MCF 10A (cell line): ENCODE results near the gene PLD4. TPM values are rescaled to one million over a fixed set of nuclear protein-coding genes. Genes with fewer than 3 reads are reported as not detected.

Experiments used
- BruUV-seq: library from RNA; stranded (reverse); fragments of 400-500 nt; replicated peaks from 2 replicates; lab custom pipeline; 2021; lab: Mats Ljungman, UMichigan
- CTCF ChIA-PET: fragments of 300-600 bp; sonication (Branson Sonifier 250); formaldehyde crosslinking; extraction: SDS; loops from one replicate; lab custom pipeline; 2021; ENCODE audit warnings: antibody characterized with exemption, inconsistent platforms; lab: Yijun Ruan, JAX
- POLR2A ChIA-PET: fragments of 300-600, 350-650 bp; sonication (Branson Sonifier 250); formaldehyde crosslinking; extraction: SDS; loops from one replicate; lab custom pipeline; 2020; ENCODE audit warnings: antibody characterized with exemption, inconsistent platforms; lab: Yijun Ruan, JAX
- DNase-seq: peaks from one replicate; pipeline ENCODE4 v3.0.0-alpha.2; 2018; ENCODE audit not compliant: unreplicated experiment
- H3K27ac Mint-ChIP-seq: one replicate; pipeline ENCODE4 v1.8.0; 2022; ENCODE audit warnings: mild to moderate bottlenecking, low read depth, mixed read lengths; ENCODE audit not compliant: unreplicated experiment
- H3K27me3 Mint-ChIP-seq: one replicate; pipeline ENCODE4 v1.8.0; 2022; ENCODE audit warnings: mixed read lengths; ENCODE audit not compliant: insufficient read depth, unreplicated experiment
- H3K36me3 Mint-ChIP-seq: one replicate; pipeline ENCODE4 v1.8.0; 2022; ENCODE audit warnings: mild to moderate bottlenecking, moderate library complexity, mixed read lengths; ENCODE audit not compliant: insufficient read depth, unreplicated experiment
- H3K4me1 Mint-ChIP-seq: one replicate; pipeline ENCODE4 v1.8.0; 2022; ENCODE audit warnings: mixed read lengths; ENCODE audit not compliant: insufficient read depth, unreplicated experiment
- H3K4me3 Mint-ChIP-seq: one replicate; pipeline ENCODE4 v1.8.0; 2022; ENCODE audit warnings: mild to moderate bottlenecking, moderate library complexity, mixed read lengths; ENCODE audit not compliant: unreplicated experiment
- H3K9me3 Mint-ChIP-seq: one replicate; pipeline ENCODE4 v1.8.0; 2022; ENCODE audit warnings: mixed read lengths; ENCODE audit not compliant: unreplicated experiment
- CTCF ChIP-seq: fragments of 200-600 bp; IDR thresholded peaks from one replicate; pipeline ENCODE4 v1.8.0; 2022; ENCODE audit warnings: antibody characterized with exemption, mild to moderate bottlenecking; ENCODE audit not compliant: unreplicated experiment
- intact Hi-C: fragments of 100-400 bp; cut with micrococcal nuclease; formaldehyde crosslinking; loops from 2 replicates; pipeline ENCODE4 v1.14.1; 2022
- total RNA-seq: library from RNA; stranded (reverse); gene quantifications from 2 replicates; pipeline ENCODE4 v1.2.3, GENCODE V29; 2022

Gene PLD4
- total RNA-seq, 1 experiment from 2014 or later = not detected

- Mint-ChIP-seq H3K9me3 (no peaks in the 10 kb centered on the region), H3K4me3 (peak overlapping the region; percentile 92)
- DNase-seq = no peak
Observed at GRCh38 chr14:104974146-104974541, 49.5 kb downstream of the PLD4 start.

GRCh38 chr14:104974665-104975390 is 50.1 kb downstream of the PLD4 start:
- POLR2A ChIA-PET = interaction anchor here (0.9 to 11.4 kb wide), 9 partner anchors 9 to 116 kb away, joined by 3 to 636 read pairs (median 27); partner anchors contain the start of genes CDCA4 and CLBA1
- no peak for TF ChIP-seq CTCF
- no peak for DNase-seq
- peak overlapping the region; percentile 78 for H3K27ac Mint-ChIP-seq
- BruUV-seq = no TSS peak
- intact Hi-C loops = no loop called here
- peaks cover 19% of the 10 kb centered on the region for H3K36me3 Mint-ChIP-seq
- no peaks in the 10 kb centered on the region for H3K27me3 Mint-ChIP-seq
- H3K4me3 Mint-ChIP-seq = peak overlapping the region; percentile 92
- H3K4me1 Mint-ChIP-seq = peaks cover 43% of the 10 kb centered on the region
- no peaks in the 10 kb centered on the region for H3K9me3 Mint-ChIP-seq
- CTCF ChIA-PET = interaction anchor here (0.6 to 6.5 kb wide), 17 partner anchors 10 to 379 kb away, joined by 3 to 167 read pairs (median 4); partner anchors contain the start of genes CDCA4 and CLBA1

More at GRCh38 chr14:104974146-104974541, 49.5 kb downstream of the PLD4 start:
- peaks cover 37% of the 10 kb centered on the region for H3K4me1 Mint-ChIP-seq
- no TSS peak for BruUV-seq
- H3K27me3 Mint-ChIP-seq = no peaks in the 10 kb centered on the region
- peak overlapping the region; percentile 78 for H3K27ac Mint-ChIP-seq
- POLR2A ChIA-PET = interaction anchor here (0.7 to 11.4 kb wide), 20 partner anchors 10 to 327 kb away, joined by 3 to 636 read pairs (median 6); partner anchors contain the start of genes BRF1, CDCA4, CEP170B and CLBA1
- intact Hi-C loops = no loop called here
- H3K36me3 Mint-ChIP-seq = peaks cover 25% of the 10 kb centered on the region
- no peak for TF ChIP-seq CTCF
- CTCF ChIA-PET = interaction anchor here (0.6 to 6.5 kb wide), 12 partner anchors 10 to 204 kb away, joined by 3 to 167 read pairs (median 7); partner anchors contain the start of genes CDCA4 and CLBA1

GRCh38 chr14:104975481-104976197 is 51.0 kb downstream of the PLD4 start:
- no TSS peak for BruUV-seq

More at GRCh38 chr14:104975481-104976197, 51.0 kb downstream of the PLD4 start:
- no peaks in the 10 kb centered on the region for H3K27me3 Mint-ChIP-seq
- H3K27ac Mint-ChIP-seq = no peak overlapping the region
- CTCF ChIA-PET = interaction anchor here (0.6 to 6.5 kb wide), 18 partner anchors 8 to 378 kb away, joined by 3 to 167 read pairs (median 6); partner anchors contain the start of genes CDCA4 and CLBA1
- H3K9me3 Mint-ChIP-seq = no peaks in the 10 kb centered on the region
- DNase-seq = no peak
- no peak for TF ChIP-seq CTCF
- H3K4me1 Mint-ChIP-seq = peaks cover 48% of the 10 kb centered on the region
- POLR2A ChIA-PET = interaction anchor here (1.5 to 11.4 kb wide), 5 partner anchors 13 to 111 kb away, joined by 4 to 636 read pairs (median 39); partner anchors contain the start of gene CDCA4
- H3K36me3 Mint-ChIP-seq = peaks cover 13% of the 10 kb centered on the region
- H3K4me3 Mint-ChIP-seq = peak overlapping the region; percentile 97
- intact Hi-C loops = loop anchor here (1.0 to 2.0 kb wide), 2 partner anchors 70 to 305 kb away; no protein-coding TSS in a partner anchor
